DND-41 (cell line): ENCODE results near the gene RPH3AL.

ENCODE experiments used
- CTCF ChIP-seq: IDR thresholded peaks from 2 replicates; pipeline ENCODE4 v1.5.1; 2012; ENCODE audit warnings: borderline replicate concordance, low read length, moderate library complexity, mild to moderate bottlenecking; ENCODE audit not compliant: poor library complexity, severe bottlenecking; ENCODE audit errors: extremely low read depth
- EZH2 ChIP-seq: IDR thresholded peaks from 3 replicates; pipeline ENCODE4 v1.6.1; 2012; ENCODE audit warnings: borderline replicate concordance, low read depth, mild to moderate bottlenecking, moderate library complexity, low read length, inconsistent platforms; ENCODE audit not compliant: severe bottlenecking

GRCh38 chr17:303168-303567 lies 49.4 kb downstream of the RPH3AL start:
- no peak for TF ChIP-seq CTCF
- no peak for TF ChIP-seq EZH2
